Measurements from ENCODE around the gene ANKRD13A. TPM values are rescaled to one million over a fixed set of nuclear protein-coding genes. Genes with fewer than 3 reads are reported as not detected.
A peak's percentile ranks its signal among the peaks of the same experiment; 100 is the strongest.

Gene ANKRD13A
- total RNA-seq, 1 experiment from 2014 or later: 118 TPM

GRCh38 chr12:110073049-110073831, 74.0 kb downstream of the ANKRD13A start:
- no peak overlapping the region for H3K27ac ChIP-seq (ENCODE audit: low read length)
- peak overlapping the region; percentile 100 for H2AFZ ChIP-seq (ENCODE audit: low read length)
- H3K4me1 ChIP-seq (ENCODE audit: insufficient read depth, low read length): peaks cover 10% of the 10 kb centered on the region
- H3K27me3 ChIP-seq (ENCODE audit: low read length): no peaks in the 10 kb centered on the region
- no peaks in the 10 kb centered on the region for H3K9me2 ChIP-seq (replicated peaks; ENCODE audit: low read length)
- H3K36me3 ChIP-seq (ENCODE audit: low read depth, low read length): no peaks in the 10 kb centered on the region
- peak overlapping the region; percentile 25; the same call in 1 of the 2 replicates for H3K9ac ChIP-seq (ENCODE audit: low read length)
- H3K4me2 ChIP-seq (ENCODE audit: low read length): peak overlapping the region; percentile 92
- ChIA-PET CTCF (no interaction called here), POLR2A (ENCODE audit: unreplicated experiment) (no interaction called here)
- BruUV-seq (replicated peaks): no TSS peak
- no peaks in the 10 kb centered on the region for H3F3A ChIP-seq (ENCODE audit: low read length, unreplicated experiment)
- ATAC-seq (peak; percentile 73), DNase-seq (peak; percentile 25)
- peak overlapping the region; percentile 68 for H3K4me3 ChIP-seq (ENCODE audit: low read length)
- no peaks in the 10 kb centered on the region for H4K20me1 ChIP-seq (ENCODE audit: low read length)
- H3K9me3 ChIP-seq (ENCODE audit: low read length): no peaks in the 10 kb centered on the region
- intact Hi-C loops (cut with micrococcal nuclease): no loop called here
- H3K79me2 ChIP-seq (ENCODE audit: low read length): no peaks in the 10 kb centered on the region
- TF ChIP-seq EZH2phosphoT487 (IDR thresholded peaks at IDR 0.05; ENCODE audit: borderline replicate concordance, low read length): no peak
- TF ChIP-seq CTCF (conservative IDR thresholded peaks at IDR 0.05; ENCODE audit: low read depth, low read length): no peak
- no peak for TF ChIP-seq EZH2 (IDR thresholded peaks at IDR 0.05; ENCODE audit: low read length, unreplicated experiment)

GRCh38 chr12:110074089-110074488, 74.9 kb downstream of the ANKRD13A start:
- POLR2A ChIA-PET (ENCODE audit: unreplicated experiment): no interaction called here
- H3K79me2 ChIP-seq (ENCODE audit: low read length): no peaks in the 10 kb centered on the region
- no peaks in the 10 kb centered on the region for H3F3A ChIP-seq (ENCODE audit: low read length, unreplicated experiment)
- BruUV-seq (replicated peaks): no TSS peak
- intact Hi-C loops (cut with micrococcal nuclease): no loop called here
- H3K4me1 ChIP-seq (ENCODE audit: insufficient read depth, low read length): peaks cover 10% of the 10 kb centered on the region
- H3K9me3 ChIP-seq (ENCODE audit: low read length): no peaks in the 10 kb centered on the region
- no peak overlapping the region for H3K4me2 ChIP-seq (ENCODE audit: low read length)
- peak overlapping the region; percentile 100; the same call in 1 of the 2 replicates for H2AFZ ChIP-seq (ENCODE audit: low read length)
- TF ChIP-seq CTCF (conservative IDR thresholded peaks at IDR 0.05; ENCODE audit: low read depth, low read length): no peak
- H4K20me1 ChIP-seq (ENCODE audit: low read length): no peaks in the 10 kb centered on the region
- no peak overlapping the region for H3K9ac ChIP-seq (ENCODE audit: low read length)
- DNase-seq: no peak
- H3K36me3 ChIP-seq (ENCODE audit: low read depth, low read length): no peaks in the 10 kb centered on the region
- no peaks in the 10 kb centered on the region for H3K9me2 ChIP-seq (replicated peaks; ENCODE audit: low read length)
- CTCF ChIA-PET: no interaction called here
- no peak overlapping the region for H3K27ac ChIP-seq (ENCODE audit: low read length)
- no peak for ATAC-seq
- H3K27me3 ChIP-seq (ENCODE audit: low read length): no peaks in the 10 kb centered on the region
- no peak overlapping the region for H3K4me3 ChIP-seq (ENCODE audit: low read length)

- BruUV-seq (replicated peaks): no TSS peak
- no peak for TF ChIP-seq CTCF (conservative IDR thresholded peaks at IDR 0.05; ENCODE audit: low read depth, low read length)
- TF ChIP-seq EZH2phosphoT487 (IDR thresholded peaks at IDR 0.05; ENCODE audit: borderline replicate concordance, low read length): no peak
- TF ChIP-seq EZH2 (IDR thresholded peaks at IDR 0.05; ENCODE audit: low read length, unreplicated experiment): no peak
- H4K20me1 ChIP-seq (ENCODE audit: low read length): no peaks in the 10 kb centered on the region
- no peak overlapping the region for H2AFZ ChIP-seq (ENCODE audit: low read length)
- intact Hi-C loops (cut with micrococcal nuclease): no loop called here
- no peaks in the 10 kb centered on the region for H3K79me2 ChIP-seq (ENCODE audit: low read length)
- H3K36me3 ChIP-seq (ENCODE audit: low read depth, low read length): no peaks in the 10 kb centered on the region
- no peaks in the 10 kb centered on the region for H3F3A ChIP-seq (ENCODE audit: low read length, unreplicated experiment)
- DNase-seq: no peak
- ATAC-seq: no peak
- peaks cover 10% of the 10 kb centered on the region for H3K4me1 ChIP-seq (ENCODE audit: insufficient read depth, low read length)
- POLR2A ChIA-PET (ENCODE audit: unreplicated experiment): no interaction called here
- CTCF ChIA-PET: interaction anchor here (0.7 kb wide), 1 partner anchor 476 kb away, joined by 6 read pairs; no protein-coding TSS in a partner anchor
- no peak overlapping the region for H3K9ac ChIP-seq (ENCODE audit: low read length)
- no peaks in the 10 kb centered on the region for H3K27me3 ChIP-seq (ENCODE audit: low read length)
- no peak overlapping the region for H3K27ac ChIP-seq (ENCODE audit: low read length)
- H3K4me2 ChIP-seq (ENCODE audit: low read length): no peak overlapping the region
- no peaks in the 10 kb centered on the region for H3K9me2 ChIP-seq (replicated peaks; ENCODE audit: low read length)
- no peaks in the 10 kb centered on the region for H3K9me3 ChIP-seq (ENCODE audit: low read length)
- no peak overlapping the region for H3K4me3 ChIP-seq (ENCODE audit: low read length)
Measured at GRCh38 chr12:110075880-110076279, 76.7 kb downstream of the ANKRD13A start.
